HG02610 (cell line): Measurements from ENCODE around the gene NFE2L2.
"Not testable (repeated sequence)": the region's sequence is repeated elsewhere in the genome, so short reads cannot be mapped to it uniquely, and the experiment has no call there.

Experiments
- ATAC-seq: cut with Tn5 transposase; IDR thresholded peaks from one replicate; pipeline ENCODE4 v1.9.1; 2021; ENCODE audit warnings: mild to moderate bottlenecking, moderate library complexity; ENCODE audit not compliant: unreplicated experiment

Gene NFE2L2

DNA sequence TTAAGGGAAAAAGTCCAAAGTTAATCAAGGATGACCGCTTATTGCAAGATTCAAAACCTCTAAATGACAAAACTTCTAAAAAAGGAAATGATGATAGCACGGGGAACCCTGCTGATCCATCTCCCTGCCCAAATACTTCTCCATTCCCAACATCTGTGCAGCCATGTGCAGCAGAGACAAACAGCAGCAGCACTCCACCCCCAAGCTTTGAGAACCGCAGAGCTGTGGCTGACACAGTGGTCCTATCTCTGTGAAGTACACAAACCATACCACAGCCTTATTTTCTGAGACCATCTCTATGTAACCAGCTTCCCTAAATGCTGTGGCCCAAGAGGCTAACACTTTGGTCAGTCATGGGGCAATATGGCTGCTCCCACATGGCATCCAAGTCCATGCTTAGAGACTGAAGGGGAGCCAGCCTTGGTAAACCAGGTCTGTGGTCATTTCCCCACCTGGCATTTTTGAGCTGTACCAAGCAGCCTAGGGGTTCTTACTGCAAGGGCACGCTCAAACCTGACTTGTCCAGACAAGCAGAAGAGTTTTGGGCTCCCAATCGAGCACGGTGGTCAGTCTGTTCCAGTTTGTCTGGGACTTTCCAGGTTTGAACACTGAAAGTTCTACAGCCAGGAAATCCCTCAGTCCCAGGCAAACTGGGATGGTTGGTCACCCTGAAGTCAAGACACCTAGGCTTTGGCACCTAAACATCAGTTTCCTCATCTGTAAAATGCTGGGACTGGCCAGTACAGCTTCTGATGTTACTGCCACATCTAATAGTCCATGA lies 17.1 kb upstream of the NFE2L2 start:
- ATAC-seq: peak; percentile 80

DNA sequence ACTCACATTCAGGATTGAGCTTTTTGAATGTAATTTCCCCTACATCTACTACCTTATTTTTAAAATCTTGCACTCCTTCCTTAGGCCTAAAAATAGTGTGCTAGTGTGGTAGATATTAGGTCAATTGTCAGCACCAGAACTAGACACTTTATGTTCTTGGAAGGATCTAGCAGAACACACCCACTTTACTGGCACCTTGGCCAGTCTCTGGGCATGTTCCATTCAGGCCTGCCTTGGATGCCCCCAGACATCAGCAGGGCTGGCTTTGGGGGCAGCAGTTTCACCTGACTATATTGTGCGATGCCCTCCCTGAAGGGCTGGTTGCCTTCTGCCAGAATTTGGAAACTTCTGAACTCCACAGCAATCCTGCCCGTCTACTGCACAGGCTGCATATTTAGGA lies 15.3 kb upstream of the NFE2L2 start:
- ATAC-seq: no peak

DNA sequence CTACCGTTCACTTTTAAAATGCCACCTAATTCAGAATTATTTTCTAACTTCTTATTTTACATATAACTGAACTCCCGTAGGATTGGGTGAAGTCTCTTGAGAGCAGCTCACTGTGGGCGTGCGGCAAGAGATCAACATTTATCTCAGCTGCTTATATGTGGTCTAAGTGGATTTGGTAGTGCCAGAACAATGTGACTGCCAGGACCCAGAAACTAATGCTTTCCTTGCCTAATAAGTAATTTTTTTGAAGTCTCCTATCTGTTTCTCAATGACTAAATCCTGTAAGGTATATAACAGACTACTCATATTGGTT lies 11.2 kb upstream of the NFE2L2 start:
- no peak for ATAC-seq

DNA sequence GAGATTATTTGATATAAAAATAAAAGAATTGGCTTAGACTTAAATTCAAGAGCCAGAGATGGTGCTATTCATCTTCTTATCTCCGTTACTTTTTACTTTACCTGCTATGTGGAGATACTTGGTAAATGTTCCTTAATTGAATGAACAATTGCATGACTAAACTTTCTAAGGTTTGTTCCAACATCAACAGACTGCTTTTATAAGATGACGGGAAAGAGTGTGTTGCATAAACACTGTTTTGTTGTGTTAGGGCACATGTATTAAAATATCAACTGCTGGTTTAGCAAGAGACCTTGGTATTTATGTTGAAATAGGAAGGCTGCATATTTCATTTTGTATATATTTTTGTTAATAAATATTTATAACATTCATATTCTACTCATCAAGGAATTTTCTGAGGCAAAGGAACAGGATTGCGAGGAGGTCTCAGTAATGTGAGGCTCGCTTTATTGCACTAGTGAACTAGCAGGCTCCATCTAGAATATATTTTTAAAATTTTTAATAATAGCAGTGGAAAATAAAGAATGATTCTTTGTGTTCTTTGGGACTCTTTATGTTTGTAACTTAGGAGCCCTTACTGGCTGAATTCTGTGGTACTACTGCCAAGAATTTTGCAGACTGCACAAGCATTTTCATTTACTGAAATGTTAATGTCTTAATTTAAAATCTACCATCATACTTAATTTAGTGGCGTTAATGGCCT lies 10.7 kb upstream of the NFE2L2 start:
- ATAC-seq: no peak

DNA sequence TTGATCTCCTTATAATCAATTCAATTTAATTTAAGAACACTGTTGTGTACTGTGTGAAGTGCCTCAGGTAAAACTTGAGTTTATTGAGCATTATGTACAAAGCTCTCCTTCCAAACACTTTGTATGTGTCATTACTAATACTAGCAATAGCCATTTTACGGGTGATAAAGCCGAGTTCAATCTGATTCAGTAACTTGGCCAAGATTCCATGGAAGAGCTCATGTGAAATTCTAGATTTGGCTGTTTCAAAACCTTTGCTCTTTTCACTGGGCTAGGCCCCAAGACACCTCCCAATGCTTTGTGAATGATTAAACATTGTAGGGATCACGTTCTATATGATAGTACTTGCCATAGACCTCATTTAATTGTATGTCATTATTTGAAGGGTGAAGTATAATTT lies 8.9 kb upstream of the NFE2L2 start:
- ATAC-seq: no peak

DNA sequence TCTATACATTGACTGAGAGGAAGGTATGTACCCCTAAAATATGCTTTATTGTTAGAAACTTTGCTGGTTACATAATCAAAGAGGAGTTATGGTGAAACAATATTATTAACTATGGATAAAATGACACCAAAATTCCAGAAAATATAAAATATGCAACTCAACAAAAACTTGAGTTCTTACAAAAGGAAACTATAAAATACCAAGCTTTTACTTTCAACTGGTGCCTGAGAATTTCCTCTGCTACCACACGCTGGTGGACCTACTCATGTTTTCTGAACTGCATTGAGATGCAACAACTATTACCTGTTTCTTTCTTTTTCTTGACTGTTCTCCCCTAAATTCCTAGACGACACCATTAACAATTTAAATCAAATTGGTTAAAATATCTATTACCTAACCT lies 8.2 kb upstream of the NFE2L2 start:
- ATAC-seq: no peak

DNA sequence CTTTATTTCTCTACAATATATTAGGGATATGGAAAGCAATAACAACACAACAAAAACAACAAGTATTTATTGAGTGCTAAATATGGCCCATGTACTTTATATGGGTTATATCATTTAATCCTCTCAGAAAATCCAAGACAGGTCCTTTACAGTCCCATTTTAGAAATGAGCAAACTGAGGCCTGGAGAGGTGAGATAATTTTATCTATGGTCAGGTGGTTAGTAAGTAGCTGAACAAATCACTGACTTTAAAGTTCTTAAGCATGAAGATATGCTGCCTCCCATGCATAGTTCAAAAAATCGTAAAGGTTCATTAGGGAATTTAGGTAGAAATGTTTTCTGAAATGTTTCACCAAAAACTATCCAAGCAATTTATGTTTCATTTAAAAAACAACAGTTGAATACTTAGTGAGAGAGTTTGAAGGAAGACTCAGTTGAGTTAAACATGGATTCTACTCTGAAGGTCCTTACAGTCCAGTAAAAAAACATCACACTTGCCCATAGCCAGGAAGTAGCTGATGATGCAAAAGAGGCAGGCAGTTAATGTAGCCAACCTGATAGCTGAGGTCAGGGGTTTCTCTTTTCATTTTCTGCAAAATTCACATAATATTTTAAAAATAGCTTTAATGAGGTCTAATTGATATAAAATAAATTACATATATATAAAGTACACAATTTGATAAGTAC lies 7.6 kb upstream of the NFE2L2 start:
- ATAC-seq: no peak

DNA sequence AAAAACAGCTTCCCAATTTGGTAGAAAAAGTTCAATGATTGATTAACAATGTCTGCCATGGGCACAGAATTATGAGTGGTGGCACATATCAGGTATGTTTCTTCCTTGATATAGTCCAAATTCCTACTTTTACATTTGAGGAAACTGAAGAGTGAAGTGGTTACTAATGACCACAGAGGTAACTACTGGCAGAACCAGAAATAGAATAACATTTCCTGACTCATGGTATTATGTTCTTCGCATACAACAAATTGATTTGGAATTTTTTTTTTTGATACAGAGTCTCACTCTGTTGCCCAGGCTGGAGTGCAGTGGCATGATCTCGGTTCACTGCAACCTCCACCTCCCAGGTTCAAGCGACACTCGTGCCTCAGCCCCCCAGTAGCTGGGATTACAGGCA lies 6.0 kb upstream of the NFE2L2 start:
- ATAC-seq: no peak

DNA sequence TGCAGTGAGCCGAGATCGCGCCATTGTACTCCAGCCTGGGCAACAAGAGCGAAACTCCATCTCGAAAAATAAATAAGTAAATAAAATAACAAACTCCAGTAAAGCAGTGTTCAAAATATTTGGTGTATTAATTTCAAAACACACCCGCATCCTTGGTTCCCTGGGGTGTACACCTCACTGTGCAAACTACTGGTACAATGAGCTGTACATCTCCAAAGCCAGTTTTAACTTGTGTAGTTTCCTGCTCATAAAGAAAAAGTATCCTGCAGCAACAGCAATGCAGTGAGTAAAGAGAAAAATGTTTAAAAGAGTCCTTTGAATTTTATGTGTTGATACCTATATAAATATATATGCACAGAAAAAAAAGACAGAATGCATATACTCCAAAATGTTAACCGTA lies 4.4 kb upstream of the NFE2L2 start:
- no peak for ATAC-seq

DNA sequence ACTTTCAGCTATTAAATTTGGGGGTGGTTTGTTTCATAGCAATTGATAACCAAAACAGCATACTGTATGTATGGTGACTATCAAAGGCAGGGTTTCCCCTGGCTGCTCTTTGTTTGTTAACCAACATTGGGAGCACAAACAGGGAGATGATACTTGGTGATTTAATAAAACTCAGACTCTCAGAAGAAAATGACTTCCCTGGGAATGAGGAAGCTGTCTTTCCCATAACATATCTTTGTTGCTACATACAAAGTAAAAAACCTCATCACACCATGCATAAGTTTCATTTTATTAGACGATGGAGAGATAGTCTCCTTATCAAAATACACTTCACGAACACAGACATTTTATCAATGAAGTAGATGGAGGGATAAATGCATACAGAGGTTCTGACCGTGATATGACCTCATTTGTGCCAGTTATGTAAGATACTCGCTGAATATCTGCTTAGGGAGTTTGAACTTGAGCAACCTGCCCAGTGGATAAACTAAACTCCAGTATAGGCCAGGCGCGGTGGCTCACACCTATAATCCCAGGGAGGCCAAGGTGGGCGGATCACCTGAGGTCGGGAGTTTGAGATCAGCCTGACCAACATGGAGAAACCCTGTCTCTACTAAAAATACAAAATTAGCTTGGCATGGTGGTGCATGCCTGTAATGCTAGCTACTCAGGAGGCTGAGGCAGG lies 3.8 kb upstream of the NFE2L2 start:
- ATAC-seq: no peak

DNA sequence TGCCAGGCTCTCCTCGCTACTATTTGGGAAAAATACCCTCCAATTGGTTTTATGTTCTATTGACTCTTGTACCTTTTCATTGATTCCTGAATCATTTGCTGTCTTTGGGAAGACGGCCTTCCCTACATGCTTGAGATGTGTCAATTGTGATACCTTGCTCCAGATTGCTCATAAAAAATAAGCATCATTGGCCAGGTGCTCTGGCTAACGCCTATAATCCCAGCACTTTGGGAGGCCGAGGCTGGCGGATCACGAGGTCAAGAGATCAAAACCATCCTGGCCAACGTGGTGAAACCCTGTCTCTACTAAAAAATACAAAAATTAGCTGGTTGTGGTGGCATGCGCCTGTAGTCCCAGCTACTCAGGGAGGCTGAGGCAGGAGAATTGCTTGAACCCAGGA lies 2.4 kb upstream of the NFE2L2 start:
- ATAC-seq: not testable (repeated sequence)

DNA sequence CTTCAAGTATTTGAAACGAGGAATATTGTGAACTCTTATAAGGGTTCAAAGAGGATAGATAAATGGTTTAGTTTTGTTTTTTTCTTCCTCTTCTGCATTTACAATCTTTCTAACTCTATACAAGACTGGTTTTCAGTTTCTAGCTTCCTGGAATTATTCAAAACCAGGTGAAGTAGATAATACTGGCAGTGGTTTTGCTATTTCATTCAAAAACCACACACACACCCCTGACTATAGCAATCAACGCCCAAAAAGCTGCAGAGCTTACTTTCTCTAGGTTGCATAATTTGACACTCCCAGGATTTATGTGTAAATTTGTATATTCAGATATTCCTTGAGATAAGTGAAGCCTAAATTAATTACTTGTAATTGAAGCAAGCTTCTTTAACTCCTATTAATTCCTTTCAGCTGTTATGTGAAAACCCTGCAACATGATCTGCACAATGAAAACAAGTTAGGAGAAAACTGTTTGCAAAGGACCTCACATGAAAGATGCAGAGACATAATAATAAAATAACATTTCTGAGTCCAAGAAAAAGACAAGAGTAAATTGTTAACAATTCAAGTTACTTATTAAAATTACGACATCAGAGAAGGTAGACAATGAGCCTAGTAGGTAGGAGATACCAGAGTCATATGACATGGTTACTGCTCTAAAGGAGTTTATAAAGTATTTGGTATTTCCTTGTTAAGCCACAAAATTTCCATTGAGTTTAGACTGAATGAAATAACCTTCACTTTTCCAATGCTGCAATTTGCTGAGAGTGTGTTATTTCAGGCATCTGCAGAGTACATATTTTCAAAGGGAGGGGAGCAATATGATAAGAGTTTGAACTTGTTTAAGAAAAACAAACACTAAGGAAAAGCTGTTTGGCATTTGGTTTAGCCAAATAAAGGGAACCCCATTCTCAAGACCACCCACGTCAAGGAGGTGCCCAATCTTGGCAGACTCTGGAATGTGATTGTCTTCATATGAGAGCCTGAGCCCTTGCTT lies 1.6 kb upstream of the NFE2L2 start:
- peak; percentile 16 for ATAC-seq

DNA sequence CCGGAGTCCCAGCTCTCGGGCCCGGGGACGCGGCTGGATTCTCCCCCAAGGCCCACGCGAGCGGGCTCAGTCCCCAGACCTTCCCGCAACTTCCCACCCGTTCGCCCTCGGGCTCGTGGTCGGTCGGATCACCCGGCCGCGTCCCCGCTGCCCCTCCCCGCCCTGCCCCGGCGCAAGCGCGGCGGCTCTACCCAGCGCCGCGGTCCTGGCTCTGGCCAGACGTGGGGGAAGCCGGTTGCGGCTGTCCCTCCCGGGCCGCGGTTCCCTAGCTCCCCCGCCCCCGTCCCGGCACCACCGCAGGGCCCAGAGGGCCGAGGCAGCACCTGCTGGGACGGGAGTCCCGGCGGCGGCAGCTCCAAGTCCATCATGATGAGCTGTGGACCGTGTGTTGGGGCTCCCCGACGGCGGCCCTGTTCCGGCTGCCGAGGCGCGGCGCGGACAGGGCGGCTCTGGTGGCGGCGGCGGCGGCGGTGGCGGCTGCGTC lies 276 bp downstream of the NFE2L2 start:
- ATAC-seq: peak; percentile 24

DNA sequence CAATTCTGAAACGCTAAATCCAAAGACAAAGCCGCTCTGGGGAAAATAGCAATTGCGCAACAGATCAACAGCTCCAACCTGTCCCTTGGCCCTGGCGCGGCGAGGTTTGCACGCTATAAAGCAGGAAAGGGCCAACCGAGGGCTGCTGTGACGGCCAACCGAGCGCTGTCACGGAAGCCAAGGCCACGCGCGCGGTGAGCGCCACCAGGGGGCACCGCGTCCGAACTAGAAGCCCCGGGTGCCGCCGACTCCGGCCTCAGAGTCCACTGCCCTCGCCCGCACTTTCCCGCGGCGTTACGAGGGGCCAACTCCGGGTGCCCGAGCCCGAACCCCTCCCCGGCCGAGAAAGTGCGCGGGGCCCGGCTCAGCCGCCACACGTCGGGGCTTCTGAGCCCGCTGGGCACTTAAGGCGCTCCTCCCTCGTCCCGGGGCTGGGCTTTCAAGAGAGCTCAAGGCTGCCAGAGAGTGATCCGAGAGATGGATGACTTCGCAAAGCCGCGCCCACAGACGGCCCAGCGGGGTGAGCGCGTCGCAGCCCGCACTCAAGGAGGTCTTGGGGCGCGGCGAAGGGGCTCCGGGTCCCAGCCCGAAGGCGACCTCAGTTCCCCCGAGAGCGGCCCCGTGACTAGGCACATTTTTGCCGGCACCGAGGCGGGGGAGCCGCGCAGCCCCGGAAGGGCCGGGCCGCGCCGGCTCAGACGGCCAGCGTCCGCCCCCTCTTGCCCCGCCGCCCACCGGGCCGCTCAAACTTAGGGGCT lies 897 bp downstream of the NFE2L2 start:
- peak; percentile 47 for ATAC-seq

DNA sequence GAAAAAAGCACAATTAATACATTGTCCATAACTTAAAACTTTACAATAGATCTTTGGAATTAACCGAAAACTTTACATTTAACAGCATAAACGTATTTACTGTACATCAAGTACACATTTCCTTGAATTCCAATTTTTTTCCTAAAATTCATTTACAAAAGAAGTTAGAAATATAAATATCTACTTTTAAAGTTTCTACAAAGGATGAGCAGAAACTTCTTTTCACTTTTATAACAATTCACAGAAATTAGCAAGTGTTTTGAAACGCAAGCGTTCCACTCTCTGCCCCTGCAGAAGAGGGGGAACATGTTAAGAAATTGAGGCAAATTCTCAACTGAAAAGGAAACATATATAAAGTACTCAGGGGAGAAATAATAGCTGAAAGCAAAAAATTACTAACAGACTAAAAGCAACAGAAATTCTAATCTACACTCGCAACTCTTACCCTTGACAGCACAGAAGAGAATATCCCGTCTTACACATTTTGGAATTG lies 1.5 kb downstream of the NFE2L2 start:
- no peak for ATAC-seq

DNA sequence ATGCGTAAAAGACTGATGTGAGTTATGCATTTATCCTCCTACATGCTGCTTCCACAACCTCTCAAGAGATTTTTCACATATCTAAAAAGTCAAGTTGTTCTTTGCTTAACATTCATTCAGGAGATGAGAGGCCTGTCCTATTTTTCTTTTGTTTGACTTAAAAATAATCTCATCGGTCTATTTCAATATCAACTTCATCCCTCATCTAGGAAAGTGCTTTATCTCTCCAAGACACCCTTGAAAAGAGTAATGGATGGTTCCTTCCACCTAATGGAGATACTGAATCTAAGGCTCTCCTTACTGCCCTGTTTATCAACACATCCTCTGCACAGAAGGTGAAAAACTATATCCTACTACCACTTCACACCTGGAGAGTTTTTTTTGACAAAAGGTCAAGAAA lies 2.4 kb downstream of the NFE2L2 start:
- ATAC-seq: no peak

DNA sequence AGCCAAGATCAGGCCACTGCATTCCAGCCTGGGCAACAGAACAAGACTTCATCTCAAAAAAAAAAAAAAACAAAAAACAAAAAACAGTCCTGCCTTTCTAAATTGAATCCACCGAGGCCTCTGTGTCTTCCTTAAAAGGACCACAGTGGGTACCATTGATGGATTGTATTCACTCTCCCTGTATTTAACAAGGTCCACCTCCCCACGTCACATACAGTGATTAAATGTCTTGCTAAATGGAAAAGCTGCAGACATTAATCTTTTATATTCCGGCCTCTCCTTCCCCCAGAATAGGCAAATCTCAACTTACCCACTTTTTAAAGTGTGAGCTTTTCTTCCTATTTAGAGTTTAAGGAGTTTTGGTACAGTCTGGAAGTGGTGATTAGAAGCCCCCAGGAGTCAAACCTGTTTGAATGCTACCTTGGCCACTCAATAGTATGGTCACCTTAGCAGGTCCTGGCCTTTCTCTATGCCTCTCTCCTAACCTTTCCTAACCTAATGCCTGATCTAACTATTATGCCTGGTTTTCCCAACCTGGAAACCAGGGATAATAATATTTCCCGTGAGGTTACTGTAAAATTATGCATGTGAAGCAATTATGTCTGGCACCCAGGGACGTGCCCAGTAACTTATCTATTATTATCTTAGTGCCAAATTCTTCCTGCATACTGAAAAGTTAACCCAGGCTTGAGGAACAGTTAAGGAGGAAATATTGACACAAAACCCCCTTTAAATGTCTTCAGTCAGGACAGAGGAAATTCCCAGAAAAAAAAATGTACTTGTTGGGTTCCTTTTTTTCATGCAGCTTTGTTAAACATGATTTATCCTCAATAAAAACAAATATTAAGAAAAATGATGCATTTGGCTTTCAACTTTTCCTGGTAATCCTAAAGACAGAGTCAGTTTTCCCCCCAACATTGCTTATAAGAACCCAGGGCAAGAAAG lies 3.1 kb downstream of the NFE2L2 start:
- ATAC-seq: no peak

DNA sequence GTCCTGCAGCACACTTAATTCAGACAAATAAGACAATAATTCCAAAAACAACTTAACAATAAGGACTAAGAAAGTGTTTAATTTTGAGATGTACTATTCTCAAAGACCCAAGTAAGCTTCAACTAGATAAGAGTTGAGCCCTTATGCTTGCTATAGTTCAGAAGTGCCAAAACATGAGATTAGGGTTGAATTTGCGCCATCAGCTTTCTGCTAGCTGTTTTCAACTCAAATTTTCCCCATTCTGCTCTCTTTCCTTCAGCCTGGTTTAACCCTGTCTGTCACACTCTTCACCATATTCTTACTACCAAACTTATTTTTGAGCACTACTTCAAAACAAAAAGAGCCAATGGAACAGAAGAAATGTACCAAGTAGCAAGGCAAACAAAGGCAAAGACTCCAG lies 4.1 kb downstream of the NFE2L2 start:
- ATAC-seq: no peak
